OCI-LY1 (cell line): ENCODE results near the gene KLHL36.

Experiments used
- H2AFZ ChIP-seq: fragments of 200-600 bp; sonication (generic), shearing (Covaris generic); 2 replicates; pipeline ENCODE4 v1.6.0; 2014; ENCODE audit warnings: antibody characterized with exemption, mild to moderate bottlenecking, low read length
- H3F3A ChIP-seq: fragments of 200-600 bp; sonication (generic), shearing (Covaris generic); 2 replicates; pipeline ENCODE4 v1.6.0; 2014; ENCODE audit warnings: mild to moderate bottlenecking, antibody characterized with exemption, low read length, moderate library complexity; ENCODE audit not compliant: insufficient read depth
- H3K27ac ChIP-seq: fragments of 200-600 bp; sonication (generic); 2 replicates; pipeline ENCODE4 v1.5.1; 2014; ENCODE audit warnings: low read length, mixed run types, mild to moderate bottlenecking, low read depth; ENCODE audit not compliant: poor library complexity, severe bottlenecking
- H3K27me3 ChIP-seq: fragments of 200-600 bp; sonication (generic); 2 replicates; pipeline ENCODE4 v1.6.0; 2014; ENCODE audit warnings: antibody characterized with exemption, mild to moderate bottlenecking, low read length, moderate library complexity; ENCODE audit not compliant: insufficient read depth
- H3K36me3 ChIP-seq: fragments of 200-600 bp; sonication (generic); 2 replicates; pipeline ENCODE4 v1.6.1; 2014; ENCODE audit warnings: mild to moderate bottlenecking, antibody characterized with exemption, low read length, moderate library complexity, mixed read lengths; ENCODE audit not compliant: insufficient read depth
- H3K4me1 ChIP-seq: fragments of 200-600 bp; sonication (generic); 2 replicates; pipeline ENCODE4 v1.5.1; 2014; ENCODE audit warnings: mild to moderate bottlenecking, low read length, moderate library complexity; ENCODE audit not compliant: insufficient read depth, severe bottlenecking
- H3K4me2 ChIP-seq: fragments of 200-600 bp; sonication (generic), shearing (Covaris generic); 2 replicates; pipeline ENCODE4 v1.6.1; 2014; ENCODE audit warnings: low read length
- H3K4me3 ChIP-seq: fragments of 200-600 bp; sonication (generic); 2 replicates; pipeline ENCODE4 v1.5.1; 2014; ENCODE audit warnings: low read length, low read depth, mild to moderate bottlenecking, mixed read lengths; ENCODE audit not compliant: poor library complexity, severe bottlenecking
- H3K79me2 ChIP-seq: fragments of 200-600 bp; shearing (Covaris generic); 2 replicates; pipeline ENCODE4 v1.6.1; 2016; ENCODE audit warnings: mixed run types, low read length, mixed read lengths; ENCODE audit not compliant: insufficient read depth
- H3K9ac ChIP-seq: fragments of 200-600 bp; sonication (generic), shearing (Covaris generic); 2 replicates; pipeline ENCODE4 v1.6.1; 2014; ENCODE audit warnings: mild to moderate bottlenecking, low read length, mixed read lengths
- H3K9me2 ChIP-seq: fragments of 200-600 bp; sonication (generic), shearing (Covaris generic); 2 replicates; pipeline ENCODE4 v1.6.1; 2014; ENCODE audit warnings: low read depth, mild to moderate bottlenecking, low read length, mixed read lengths
- H3K9me3 ChIP-seq: fragments of 200-600 bp; shearing (Covaris generic); 2 replicates; pipeline ENCODE4 v1.6.1; 2014; ENCODE audit warnings: low read length, mixed read lengths
- H4K20me1 ChIP-seq: fragments of 200-600 bp; sonication (generic), shearing (Covaris generic); 2 replicates; pipeline ENCODE4 v1.6.0; 2016; ENCODE audit warnings: mild to moderate bottlenecking, low read length; ENCODE audit not compliant: insufficient read depth
- CTCF ChIP-seq: fragments of 200-600 bp; sonication (generic), shearing (Covaris generic); IDR thresholded peaks from 2 replicates; pipeline ENCODE4 v1.5.1; 2017; ENCODE audit warnings: mild to moderate bottlenecking, antibody characterized with exemption, low read length, moderate library complexity, mixed read lengths
- EZH2 ChIP-seq: fragments of 200-600 bp; sonication (generic), shearing (Covaris generic); IDR thresholded peaks from 2 replicates; pipeline ENCODE4 v1.8.0; 2017; ENCODE audit warnings: borderline replicate concordance, mixed run types, mild to moderate bottlenecking, antibody characterized with exemption, low read length, moderate library complexity, mixed read lengths

The KLHL36 gene

GRCh38 chr16:84663433-84664101 is 15.3 kb downstream of the KLHL36 start:
- peaks cover 51% of the 10 kb centered on the region for H3K36me3 ChIP-seq
- no peaks in the 10 kb centered on the region for H3K79me2 ChIP-seq
- peak overlapping the region; percentile 30 for H3K4me2 ChIP-seq

GRCh38 chr16:84665359-84665758 is 17.0 kb downstream of the KLHL36 start:
- Histone ChIP-seq H3K9me2 (no peaks in the 10 kb centered on the region), H3F3A (no peaks in the 10 kb centered on the region), H3K4me2 (no peak overlapping the region), H3K9ac (no peak overlapping the region), H3K27ac (no peak overlapping the region), H3K36me3 (peaks cover 38% of the 10 kb centered on the region), H3K79me2 (no peaks in the 10 kb centered on the region), H3K27me3 (no peaks in the 10 kb centered on the region), H4K20me1 (no peaks in the 10 kb centered on the region), H3K4me3 (no peak overlapping the region), H2AFZ (no peak overlapping the region), H3K4me1 (peaks cover 21% of the 10 kb centered on the region), H3K9me3 (no peaks in the 10 kb centered on the region)
- no peak for TF ChIP-seq CTCF
- TF ChIP-seq EZH2: no peak

More at GRCh38 chr16:84663433-84664101, 15.3 kb downstream of the KLHL36 start:
- H3K4me3 ChIP-seq: peak overlapping the region; percentile 7
- H3K27ac ChIP-seq: peak overlapping the region; percentile 22
- H3K9me3 ChIP-seq: no peaks in the 10 kb centered on the region
- H2AFZ ChIP-seq: no peak overlapping the region
- TF ChIP-seq CTCF: no peak
- TF ChIP-seq EZH2: no peak
- H3K9me2 ChIP-seq: no peaks in the 10 kb centered on the region
- no peak overlapping the region; the same call in 1 of the 2 replicates for H3K9ac ChIP-seq
- H3K27me3 ChIP-seq: no peaks in the 10 kb centered on the region
- no peaks in the 10 kb centered on the region for H3F3A ChIP-seq
- H4K20me1 ChIP-seq: no peaks in the 10 kb centered on the region
- peaks cover 21% of the 10 kb centered on the region for H3K4me1 ChIP-seq

GRCh38 chr16:84665843-84666242 is 17.5 kb downstream of the KLHL36 start:
- Histone ChIP-seq H3K4me1 (peaks cover 21% of the 10 kb centered on the region), H3F3A (no peaks in the 10 kb centered on the region), H2AFZ (no peak overlapping the region), H3K27me3 (no peaks in the 10 kb centered on the region), H4K20me1 (no peaks in the 10 kb centered on the region), H3K36me3 (peaks cover 38% of the 10 kb centered on the region), H3K9me2 (no peaks in the 10 kb centered on the region), H3K79me2 (no peaks in the 10 kb centered on the region), H3K4me3 (no peak overlapping the region), H3K27ac (no peak overlapping the region), H3K4me2 (no peak overlapping the region), H3K9ac (no peak overlapping the region), H3K9me3 (no peaks in the 10 kb centered on the region)
- TF ChIP-seq CTCF (no peak), EZH2 (no peak)
